ENCODE results near the gene RAD51D. TPM values are rescaled to one million over a fixed set of nuclear protein-coding genes. Genes with fewer than 3 reads are reported as not detected.

Gene RAD51D
- total RNA-seq, 2 experiments from 2014 or later: 19.9 to 31.8 TPM

DNA sequence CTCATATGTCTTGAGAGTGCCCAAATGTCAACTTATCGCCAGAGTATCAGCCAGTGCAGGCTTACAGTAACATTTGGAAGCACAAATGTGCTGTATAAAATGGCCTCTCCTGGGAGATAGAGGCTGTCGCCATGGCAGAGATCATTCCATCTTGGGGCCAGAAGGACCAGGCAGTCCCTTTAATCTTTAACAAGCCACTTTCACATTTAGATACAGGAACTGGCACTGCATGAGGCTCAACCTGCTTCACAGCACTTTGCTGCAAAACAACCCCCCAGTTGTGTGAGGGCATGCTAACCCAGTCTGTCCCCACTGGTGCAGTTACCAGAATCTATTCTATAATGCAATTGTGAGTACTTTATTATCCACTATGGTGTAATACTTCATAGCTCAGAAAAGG is 51.4 kb downstream of the RAD51D start:
- DNase-seq (no peak), ATAC-seq (no peak)
- intact Hi-C loops (cut with DNase I, micrococcal nuclease): loop anchor here in 1 of 2 experiments (2.0 kb wide), 1 partner anchor 15 kb away; no protein-coding TSS in a partner anchor
- Mint-ChIP-seq H3K27me3 (no peaks in the 10 kb centered on the region), H3K9me3 (ENCODE audit: low read depth) (no peaks in the 10 kb centered on the region), H3K4me3 (no peak overlapping the region), H3K36me3 (ENCODE audit: low read depth) (peaks cover 23% of the 10 kb centered on the region), H3K4me1 (peaks cover 71% of the 10 kb centered on the region), H3K27ac (no peak overlapping the region)
- CTCF ChIA-PET: interaction anchor here (0.8 to 1.5 kb wide), 4 partner anchors 11 to 47 kb away, joined by 3 to 4 read pairs (median 4); no protein-coding TSS in a partner anchor
- POLR2A ChIA-PET: no interaction called here

DNA sequence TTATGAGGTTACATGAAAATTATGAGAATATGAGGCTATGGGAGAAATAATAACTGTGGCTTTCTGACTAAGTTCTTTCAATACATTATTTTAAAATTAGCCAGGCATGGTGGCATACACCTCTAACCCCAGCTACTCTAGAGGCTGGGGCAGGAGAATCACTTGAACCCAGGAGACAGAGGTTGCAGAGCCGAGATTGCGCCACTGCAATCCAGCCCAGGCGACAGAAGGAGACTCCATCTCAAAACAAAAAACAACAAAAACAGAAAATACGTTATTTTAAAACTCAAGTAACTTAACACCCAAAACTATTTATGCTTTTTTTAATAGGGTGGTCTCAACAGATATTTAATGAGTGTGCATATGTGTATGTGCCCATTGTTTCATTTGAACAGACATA is 53.8 kb downstream of the RAD51D start:
- ChIA-PET POLR2A (interaction anchor here (0.6 kb wide), 1 partner anchor 148 kb away, joined by 3 read pairs; no protein-coding TSS in a partner anchor), CTCF (interaction anchor here (1.1 to 4.0 kb wide), 3 partner anchors 14 to 21 kb away, joined by 4 to 21 read pairs (median 4); no protein-coding TSS in a partner anchor)
- ATAC-seq (no peak), DNase-seq (no peak)
- Mint-ChIP-seq H3K27me3 (no peaks in the 10 kb centered on the region), H3K4me1 (peaks cover 69% of the 10 kb centered on the region), H3K36me3 (ENCODE audit: low read depth) (peaks cover 27% of the 10 kb centered on the region), H3K27ac (no peak overlapping the region), H3K4me3 (no peak overlapping the region), H3K9me3 (ENCODE audit: low read depth) (no peaks in the 10 kb centered on the region)
- intact Hi-C loops (cut with DNase I, micrococcal nuclease): no loop called here

DNA sequence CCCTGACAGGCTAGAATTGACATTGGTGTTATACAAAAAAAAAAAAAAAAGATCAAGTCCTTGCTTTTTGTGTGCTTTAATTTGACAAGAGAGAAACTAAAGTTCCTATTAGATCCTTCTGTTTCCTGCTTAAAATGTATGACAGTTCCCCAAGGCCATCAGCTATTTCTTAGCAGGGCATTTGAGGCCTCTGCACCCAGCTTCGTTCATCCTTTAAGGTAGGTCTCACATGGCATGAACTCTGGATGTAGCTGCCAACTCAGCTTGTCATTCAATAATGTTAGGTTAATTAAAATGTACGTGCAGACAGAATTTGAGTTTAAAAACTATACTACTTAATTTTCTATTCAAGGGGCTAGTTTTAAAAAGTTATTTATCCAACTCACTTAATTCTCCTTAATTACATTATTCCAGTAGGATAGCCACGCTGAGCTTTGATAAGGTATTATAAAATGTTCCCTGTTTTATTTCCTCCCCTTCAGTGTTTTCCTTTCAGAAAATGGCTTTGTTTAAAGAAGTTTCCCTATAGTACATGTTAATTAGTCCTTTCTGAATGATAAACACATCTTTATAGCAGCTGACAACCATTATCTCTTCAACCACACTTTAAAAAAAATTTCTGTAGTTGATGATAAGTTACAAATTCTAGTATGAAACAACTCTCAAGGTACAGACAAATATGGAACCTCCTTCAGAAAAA is 55.0 kb downstream of the RAD51D start:
- no peak overlapping the region for H3K4me3 Mint-ChIP-seq
- DNase-seq (no peak), ATAC-seq (no peak)
- no peaks in the 10 kb centered on the region for H3K9me3 Mint-ChIP-seq (ENCODE audit: low read depth)
- POLR2A ChIA-PET: interaction anchor here (1.4 to 2.5 kb wide), 5 partner anchors 8 to 42 kb away, joined by 5 to 19 read pairs (median 9); no protein-coding TSS in a partner anchor
- intact Hi-C loops (cut with DNase I, micrococcal nuclease): loop anchor here in 1 of 2 experiments (5.0 kb wide), 1 partner anchor 682 kb away; no protein-coding TSS in a partner anchor
- CTCF ChIA-PET: interaction anchor here (0.6 to 4.0 kb wide), 14 partner anchors 8 to 74 kb away, joined by 3 to 21 read pairs (median 5); no protein-coding TSS in a partner anchor
- no peaks in the 10 kb centered on the region for H3K27me3 Mint-ChIP-seq
- H3K4me1 Mint-ChIP-seq: peaks cover 70% of the 10 kb centered on the region
- peaks cover 28% of the 10 kb centered on the region for H3K36me3 Mint-ChIP-seq (ENCODE audit: low read depth)
- H3K27ac Mint-ChIP-seq: peak overlapping the region; percentile 72

DNA sequence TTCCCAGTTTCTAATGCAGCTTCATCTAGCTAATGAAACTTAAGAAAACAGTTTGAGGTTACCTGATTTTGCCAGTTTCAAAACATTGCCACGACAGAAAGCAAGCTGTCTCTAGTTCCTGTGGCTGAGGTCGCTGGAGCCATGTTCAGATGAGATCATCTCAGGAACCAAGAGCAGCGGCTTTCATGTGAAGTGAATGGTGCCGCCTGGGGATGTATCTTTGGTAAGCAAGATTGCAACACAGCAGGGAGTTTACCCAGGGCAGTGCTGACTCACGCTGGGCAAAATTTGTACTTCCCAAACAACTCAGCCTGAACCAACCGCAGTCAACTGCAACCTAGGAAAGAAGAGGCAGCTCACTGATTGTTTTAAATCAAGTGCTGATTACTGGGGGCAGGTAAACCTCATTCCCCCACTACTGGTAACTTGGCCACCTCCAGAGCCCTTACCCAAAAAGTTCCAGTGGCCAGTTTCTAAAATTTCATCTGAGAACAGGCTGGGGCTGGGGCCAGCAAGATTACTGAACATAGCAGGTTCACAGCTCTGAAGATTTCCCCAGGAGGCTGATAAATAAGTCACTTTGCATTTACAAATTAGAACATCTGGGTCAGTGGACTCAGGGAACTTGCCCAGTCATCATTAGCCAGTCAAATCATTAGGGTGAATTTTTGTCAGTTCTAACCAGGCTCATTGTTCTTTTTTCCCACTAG is 56.0 kb downstream of the RAD51D start, which contains the start of gene RFFL:
RFFL (minus strand) TSS at position 194 of the 710 bp plus-strand sequence. CDS start 37,154 bp downstream, outside the sequence.
- POLR2A ChIA-PET: interaction anchor here (0.7 to 2.5 kb wide), 8 partner anchors 9 to 105 kb away, joined by 3 to 19 read pairs (median 6); no protein-coding TSS in a partner anchor
- intact Hi-C loops (cut with DNase I, micrococcal nuclease): loop anchor here (1.0 to 5.0 kb wide), 11 partner anchors 10 to 681 kb away; partner anchors contain the start of genes CCT6B (in 1 of the 2), LIG3 (in 1 of the 2) and ZNF830 (in 1 of the 2)
- Mint-ChIP-seq H3K27me3 (no peaks in the 10 kb centered on the region), H3K4me1 (peaks cover 62% of the 10 kb centered on the region), H3K27ac (peak within 1 kb of the TSS; percentile 80), H3K4me3 (peak within 1 kb of the TSS; percentile 12), H3K36me3 (ENCODE audit: low read depth) (peaks cover 31% of the 10 kb centered on the region), H3K9me3 (ENCODE audit: low read depth) (no peaks in the 10 kb centered on the region)
- CTCF ChIA-PET: interaction anchor here (0.6 to 4.0 kb wide), 16 partner anchors 9 to 179 kb away, joined by 3 to 21 read pairs (median 4); partner anchors contain the start of gene SLFN5
- DNase-seq: peak; percentile 94
- peak; percentile 98 for ATAC-seq

DNA sequence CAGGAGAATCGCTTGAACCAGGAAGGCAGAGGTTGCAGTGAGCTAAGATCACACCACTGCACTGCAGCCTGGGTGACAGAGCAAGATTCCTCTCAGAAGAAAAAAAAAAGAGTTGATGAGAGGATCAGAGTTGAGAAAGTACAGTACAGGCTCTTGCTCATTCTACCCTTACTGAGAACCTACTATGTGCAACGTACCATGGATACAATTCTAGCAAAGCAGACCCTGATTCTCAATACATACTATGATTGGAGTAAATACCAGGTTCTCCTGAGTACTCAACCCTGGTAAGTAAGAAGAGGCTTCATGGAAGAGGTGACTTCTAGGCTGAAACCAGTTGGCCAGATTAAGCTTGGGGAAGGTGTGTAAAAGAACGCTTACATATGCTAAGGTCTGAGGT is 57.4 kb downstream of the RAD51D start:
- Mint-ChIP-seq H3K4me3 (peak overlapping the region; percentile 12), H3K36me3 (ENCODE audit: low read depth) (peaks cover 32% of the 10 kb centered on the region), H3K4me1 (peaks cover 61% of the 10 kb centered on the region), H3K27me3 (no peaks in the 10 kb centered on the region), H3K27ac (peak overlapping the region; percentile 80), H3K9me3 (ENCODE audit: low read depth) (no peaks in the 10 kb centered on the region)
- intact Hi-C loops (cut with DNase I, micrococcal nuclease): loop anchor here in 1 of 2 experiments (5.0 kb wide), 1 partner anchor 680 kb away; no protein-coding TSS in a partner anchor
- DNase-seq: no peak
- no peak for ATAC-seq
- ChIA-PET CTCF (interaction anchor here (1.3 to 3.3 kb wide), 4 partner anchors 16 to 37 kb away, joined by 3 to 19 read pairs (median 12); no protein-coding TSS in a partner anchor), POLR2A (interaction anchor here (2.3 kb wide), 1 partner anchor 15 kb away, joined by 19 read pairs; no protein-coding TSS in a partner anchor)

DNA sequence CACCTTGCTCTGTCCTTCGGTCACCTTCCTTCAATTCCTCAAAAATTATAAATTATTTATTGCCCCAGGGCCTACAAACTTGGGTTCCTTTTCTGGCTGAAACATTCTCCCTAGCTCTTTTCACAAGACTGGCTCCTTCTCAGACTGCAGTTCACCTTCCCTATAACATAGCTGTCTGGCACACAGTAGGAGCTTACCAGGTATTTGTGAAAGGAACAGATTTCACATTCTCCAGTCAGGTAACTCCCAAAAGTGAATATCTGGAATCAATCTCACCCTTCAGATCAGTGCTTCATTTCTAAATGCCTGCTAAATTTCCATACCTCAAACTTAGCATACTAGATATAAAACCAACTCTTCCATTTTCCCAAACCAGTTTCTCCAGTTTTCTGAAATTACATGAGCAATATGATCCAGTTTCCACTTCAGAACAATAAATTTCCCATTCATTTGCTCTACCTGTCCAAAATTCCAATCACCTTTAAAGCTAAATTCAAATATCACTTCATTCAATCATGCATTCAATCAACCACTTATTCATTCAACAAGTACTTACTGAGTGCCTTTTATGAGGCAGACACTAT is 62.2 kb downstream of the RAD51D start:
- Mint-ChIP-seq H3K27ac (peak overlapping the region; percentile 48), H3K4me1 (peaks cover 58% of the 10 kb centered on the region), H3K9me3 (ENCODE audit: low read depth) (no peaks in the 10 kb centered on the region), H3K27me3 (no peaks in the 10 kb centered on the region), H3K36me3 (ENCODE audit: low read depth) (peaks cover 33% of the 10 kb centered on the region), H3K4me3 (no peak overlapping the region)
- ChIA-PET CTCF (interaction anchor here (0.7 to 1.6 kb wide), 2 partner anchors 11 to 954 kb away, joined by 3 to 5 read pairs; no protein-coding TSS in a partner anchor), POLR2A (no interaction called here)
- ATAC-seq (no peak), DNase-seq (no peak)
- intact Hi-C loops (cut with DNase I, micrococcal nuclease): no loop called here

DNA sequence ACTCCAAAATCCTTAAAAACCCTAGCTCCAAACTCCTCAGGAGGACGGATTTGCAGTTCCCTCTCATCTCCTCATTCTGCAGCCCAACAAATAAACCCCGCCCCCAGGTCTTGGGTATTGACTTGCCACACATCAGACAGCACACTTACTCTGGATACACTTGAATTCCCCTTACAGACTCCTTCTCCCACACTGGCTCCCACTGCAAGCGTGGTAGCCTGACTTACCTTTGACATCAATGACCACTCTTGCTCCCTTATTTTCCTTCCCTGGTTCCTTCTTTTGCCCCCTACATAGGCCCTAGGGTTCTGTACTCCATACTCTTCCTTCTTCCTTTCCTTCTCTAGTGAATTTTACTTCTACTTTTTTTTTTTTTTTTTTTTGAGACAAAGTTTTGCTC is 63.6 kb downstream of the RAD51D start:
- no peak overlapping the region for H3K4me3 Mint-ChIP-seq
- ChIA-PET POLR2A (no interaction called here), CTCF (no interaction called here)
- H3K36me3 Mint-ChIP-seq (ENCODE audit: low read depth): peaks cover 23% of the 10 kb centered on the region
- DNase-seq (no peak), ATAC-seq (no peak)
- no peaks in the 10 kb centered on the region for H3K9me3 Mint-ChIP-seq (ENCODE audit: low read depth)
- H3K27ac Mint-ChIP-seq: no peak overlapping the region
- no peaks in the 10 kb centered on the region for H3K27me3 Mint-ChIP-seq
- H3K4me1 Mint-ChIP-seq: peaks cover 64% of the 10 kb centered on the region
- intact Hi-C loops (cut with DNase I, micrococcal nuclease): no loop called here

DNA sequence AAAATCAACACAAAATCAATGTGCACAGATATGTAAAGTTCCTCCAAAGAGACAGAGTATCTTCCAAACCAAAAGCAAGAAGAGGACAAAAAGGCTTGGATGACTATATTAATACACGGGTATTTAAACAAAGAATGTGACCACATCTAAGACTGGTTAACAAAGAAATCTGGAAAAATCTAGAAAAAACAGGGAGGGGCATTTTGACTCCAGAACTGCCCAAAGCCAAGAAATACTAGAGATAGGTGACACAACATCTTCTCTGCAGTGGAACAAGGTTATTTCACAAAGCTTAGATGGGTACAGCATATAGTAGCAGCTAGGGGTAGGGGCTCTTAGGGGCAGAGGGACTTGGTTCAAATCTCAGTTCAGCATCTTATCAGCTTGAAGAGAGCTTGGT is 66.5 kb downstream of the RAD51D start:
- no peak for DNase-seq
- Mint-ChIP-seq H3K9me3 (ENCODE audit: low read depth) (no peaks in the 10 kb centered on the region), H3K27me3 (no peaks in the 10 kb centered on the region), H3K4me3 (no peak overlapping the region), H3K36me3 (ENCODE audit: low read depth) (peaks cover 9% of the 10 kb centered on the region), H3K4me1 (peaks cover 79% of the 10 kb centered on the region), H3K27ac (peak overlapping the region; percentile 78)
- POLR2A ChIA-PET: interaction anchor here (0.9 to 1.1 kb wide), 2 partner anchors 10 to 78 kb away, joined by 3 to 4 read pairs; partner anchors contain the start of gene RFFL
- CTCF ChIA-PET: interaction anchor here (0.6 to 1.5 kb wide), 3 partner anchors 11 to 134 kb away, joined by 3 to 5 read pairs (median 3); partner anchors contain the start of gene RFFL
- ATAC-seq: no peak
- intact Hi-C loops (cut with DNase I, micrococcal nuclease): no loop called here

DNA sequence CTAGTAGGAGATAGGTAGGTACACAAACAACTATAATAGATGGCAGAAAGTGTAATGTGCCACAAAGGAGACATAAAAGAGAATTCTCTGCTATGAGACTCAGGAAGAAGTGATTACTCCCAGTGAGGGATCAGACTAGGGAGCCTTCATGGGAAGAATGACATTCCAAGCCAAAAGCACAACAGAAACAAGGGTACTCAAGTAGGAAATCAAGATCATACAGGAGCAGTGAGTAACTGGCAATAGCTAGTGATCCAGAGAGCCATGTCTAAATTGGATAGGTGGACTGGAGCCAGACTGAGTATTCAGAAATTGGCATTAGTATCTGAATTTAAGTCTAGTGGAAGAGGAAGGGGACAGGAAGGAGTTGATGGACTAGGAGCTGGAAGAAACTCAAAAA is 66.9 kb downstream of the RAD51D start:
- no peaks in the 10 kb centered on the region for H3K9me3 Mint-ChIP-seq (ENCODE audit: low read depth)
- ATAC-seq: no peak
- POLR2A ChIA-PET: interaction anchor here (1.1 kb wide), 1 partner anchor 78 kb away, joined by 4 read pairs; no protein-coding TSS in a partner anchor
- intact Hi-C loops (cut with DNase I, micrococcal nuclease): no loop called here
- H3K36me3 Mint-ChIP-seq (ENCODE audit: low read depth): peaks cover 9% of the 10 kb centered on the region
- H3K27me3 Mint-ChIP-seq: no peaks in the 10 kb centered on the region
- DNase-seq: no peak
- H3K4me1 Mint-ChIP-seq: peaks cover 77% of the 10 kb centered on the region
- peak overlapping the region; percentile 78 for H3K27ac Mint-ChIP-seq
- H3K4me3 Mint-ChIP-seq: no peak overlapping the region
- CTCF ChIA-PET: interaction anchor here (1.1 to 1.3 kb wide), 2 partner anchors 11 to 17 kb away, joined by 3 read pairs; partner anchors contain the start of gene RFFL

DNA sequence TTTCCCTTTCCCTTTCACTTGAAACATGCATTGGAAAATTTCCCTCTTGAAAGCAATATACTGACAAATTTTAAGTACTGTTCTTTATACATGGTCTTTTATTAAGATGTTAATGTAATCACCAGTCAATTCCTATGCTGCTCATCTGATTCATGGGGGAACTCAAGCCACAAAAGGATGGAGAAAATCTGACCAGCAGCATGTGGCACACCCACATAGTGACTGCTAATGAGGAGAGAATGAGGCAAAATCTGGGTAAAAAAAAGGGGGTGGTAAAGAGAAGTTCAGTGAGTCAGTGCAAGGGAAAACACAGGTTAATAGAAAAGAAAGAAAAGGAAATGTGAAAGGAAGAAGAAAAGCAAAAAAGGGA is 67.4 kb downstream of the RAD51D start:
- DNase-seq: no peak
- Mint-ChIP-seq H3K27ac (peak overlapping the region; percentile 78), H3K27me3 (no peaks in the 10 kb centered on the region), H3K9me3 (ENCODE audit: low read depth) (no peaks in the 10 kb centered on the region), H3K36me3 (ENCODE audit: low read depth) (peaks cover 9% of the 10 kb centered on the region), H3K4me3 (peak overlapping the region; percentile 11), H3K4me1 (peaks cover 77% of the 10 kb centered on the region)
- intact Hi-C loops (cut with DNase I, micrococcal nuclease): no loop called here
- CTCF ChIA-PET: interaction anchor here (0.6 to 1.1 kb wide), 2 partner anchors 11 to 38 kb away, joined by 3 read pairs; partner anchors contain the start of gene RFFL
- peak; percentile 6 for ATAC-seq
- POLR2A ChIA-PET: no interaction called here
